PC-3 (cell line): ENCODE measurements around the gene SDK1. TPM values are rescaled to one million over a fixed set of nuclear protein-coding genes. Genes with fewer than 3 reads are reported as not detected.

Experiments used
- ATAC-seq: fragments of 200-7000 bp; cut with Tn5 transposase; 2 replicates; pipeline ENCODE4 v1.9.1; 2020; ENCODE audit warnings: mild to moderate bottlenecking, moderate library complexity
- BruUV-seq: library from RNA; stranded (reverse); fragments of 400-500 nt; replicated peaks from 2 replicates; lab custom pipeline; 2021; lab: Mats Ljungman, UMichigan
- CTCF ChIA-PET: fragments of 300-600 bp; sonication (Branson Sonifier 250); formaldehyde crosslinking; loops from one replicate; lab custom pipeline; 2022; ENCODE audit warnings: antibody characterized with exemption; lab: Charles Lee
- POLR2A ChIA-PET: fragments of 300-600 bp; sonication (Branson Sonifier 250); formaldehyde crosslinking; loops from one replicate; lab custom pipeline; 2022; ENCODE audit warnings: antibody characterized with exemption; ENCODE audit not compliant: unreplicated experiment; lab: Charles Lee
- DNase-seq: peaks from one replicate; pipeline ENCODE4 v3.0.0-alpha.2; 2015
- H2AFZ ChIP-seq: fragments of 300-600 bp; sonication (generic); 2 replicates; pipeline ENCODE4 v1.6.0; 2016; ENCODE audit warnings: antibody characterized with exemption, low read length
- H3F3A ChIP-seq: fragments of 300-600 bp; sonication (generic); one replicate; pipeline ENCODE4 v1.6.0; 2017; ENCODE audit warnings: antibody characterized with exemption, low read length, control low read depth, mild to moderate bottlenecking; ENCODE audit not compliant: unreplicated experiment
- H3K27ac ChIP-seq: fragments of 300-600 bp; sonication (generic); 2 replicates; pipeline ENCODE4 v1.5.1; 2016; ENCODE audit warnings: mild to moderate bottlenecking, low read length
- H3K27me3 ChIP-seq: fragments of 300-600 bp; sonication (generic); 2 replicates; pipeline ENCODE4 v1.6.1; 2016; ENCODE audit warnings: low read length, mixed read lengths
- H3K36me3 ChIP-seq: fragments of 300-600 bp; sonication (generic); 2 replicates; pipeline ENCODE4 v1.6.1; 2016; ENCODE audit warnings: low read depth, mixed run types, low read length, mixed read lengths
- H3K4me1 ChIP-seq: fragments of 300-600 bp; sonication (generic); 2 replicates; pipeline ENCODE4 v1.5.1; 2016; ENCODE audit warnings: low read length; ENCODE audit not compliant: insufficient read depth
- H3K4me2 ChIP-seq: fragments of 300-600 bp; sonication (generic); 2 replicates; pipeline ENCODE4 v1.6.0; 2016; ENCODE audit warnings: low read length
- H3K4me3 ChIP-seq: fragments of 300-600 bp; sonication (generic); 2 replicates; pipeline ENCODE4 v1.5.1; 2016; ENCODE audit warnings: mild to moderate bottlenecking, low read length, mixed read lengths
- H3K79me2 ChIP-seq: fragments of 300-600 bp; sonication (generic); 2 replicates; pipeline ENCODE4 v1.6.1; 2017; ENCODE audit warnings: low read length, mixed read lengths
- H3K9ac ChIP-seq: fragments of 300-600 bp; sonication (generic); 2 replicates; pipeline ENCODE4 v1.6.0; 2016; ENCODE audit warnings: mild to moderate bottlenecking, low read length
- H3K9me2 ChIP-seq: fragments of 300-600 bp; sonication (generic); replicated peaks from 2 replicates; pipeline ENCODE4 v1.6.1; 2016; ENCODE audit warnings: mixed run types, low read length, mixed read lengths
- H3K9me3 ChIP-seq: fragments of 300-600 bp; sonication (generic); 2 replicates; pipeline ENCODE4 v1.6.1; 2016; ENCODE audit warnings: low read length, mixed read lengths
- H4K20me1 ChIP-seq: fragments of 300-600 bp; sonication (generic); 2 replicates; pipeline ENCODE4 v1.6.1; 2016; ENCODE audit warnings: low read length, mixed read lengths
- EZH2 ChIP-seq: fragments of 300-600 bp; sonication (generic); IDR thresholded peaks from one replicate; pipeline ENCODE4 v1.6.1; 2017; ENCODE audit warnings: antibody characterized with exemption, mild to moderate bottlenecking, low read length; ENCODE audit not compliant: unreplicated experiment
- EZH2phosphoT487 ChIP-seq: fragments of 300-600 bp; sonication (generic); IDR thresholded peaks from 2 replicates; pipeline ENCODE4 v1.6.1; 2018; ENCODE audit warnings: mild to moderate bottlenecking, antibody characterized with exemption, low read length, borderline replicate concordance
- intact Hi-C: fragments of 100-400 bp; cut with micrococcal nuclease; formaldehyde crosslinking; loops from 2 replicates; pipeline ENCODE4 v1.9.0; 2023
- total RNA-seq: library from RNA; depleted of rRNA; stranded (reverse); fragments of >200 nt; gene quantifications from 2 replicates; pipeline ENCODE4 v1.2.3, GENCODE V29; 2014
- TF ChIP-seq, protein P1 (sequence below): fragments of 300-600 bp; sonication (generic); conservative IDR thresholded peaks from 2 replicates; pipeline ENCODE4 v1.5.1; 2017; ENCODE audit warnings: antibody characterized with exemption, low read depth, mild to moderate bottlenecking, low read length

Gene SDK1
- total RNA-seq, 1 experiment from 2014 or later, result 2.8 TPM

GRCh38 chr7:4070214-4070613 lies 769.2 kb downstream of the SDK1 start:
- Histone ChIP-seq H3K27ac (no peak overlapping the region), H3K4me1 (no peaks in the 10 kb centered on the region), H3K9me2 (no peaks in the 10 kb centered on the region), H4K20me1 (no peaks in the 10 kb centered on the region), H2AFZ (no peak overlapping the region), H3F3A (no peaks in the 10 kb centered on the region), H3K4me3 (no peak overlapping the region), H3K4me2 (no peak overlapping the region), H3K27me3 (no peaks in the 10 kb centered on the region), H3K79me2 (no peaks in the 10 kb centered on the region), H3K36me3 (no peaks in the 10 kb centered on the region), H3K9ac (no peak overlapping the region), H3K9me3 (no peaks in the 10 kb centered on the region)
- ChIA-PET POLR2A (no interaction called here), CTCF (no interaction called here)
- no peak for DNase-seq
- no peak for ATAC-seq
- intact Hi-C loops, result no loop called here
- TF ChIP-seq EZH2phosphoT487 (no peak), EZH2 (no peak)
- TF ChIP-seq, protein P1, sequence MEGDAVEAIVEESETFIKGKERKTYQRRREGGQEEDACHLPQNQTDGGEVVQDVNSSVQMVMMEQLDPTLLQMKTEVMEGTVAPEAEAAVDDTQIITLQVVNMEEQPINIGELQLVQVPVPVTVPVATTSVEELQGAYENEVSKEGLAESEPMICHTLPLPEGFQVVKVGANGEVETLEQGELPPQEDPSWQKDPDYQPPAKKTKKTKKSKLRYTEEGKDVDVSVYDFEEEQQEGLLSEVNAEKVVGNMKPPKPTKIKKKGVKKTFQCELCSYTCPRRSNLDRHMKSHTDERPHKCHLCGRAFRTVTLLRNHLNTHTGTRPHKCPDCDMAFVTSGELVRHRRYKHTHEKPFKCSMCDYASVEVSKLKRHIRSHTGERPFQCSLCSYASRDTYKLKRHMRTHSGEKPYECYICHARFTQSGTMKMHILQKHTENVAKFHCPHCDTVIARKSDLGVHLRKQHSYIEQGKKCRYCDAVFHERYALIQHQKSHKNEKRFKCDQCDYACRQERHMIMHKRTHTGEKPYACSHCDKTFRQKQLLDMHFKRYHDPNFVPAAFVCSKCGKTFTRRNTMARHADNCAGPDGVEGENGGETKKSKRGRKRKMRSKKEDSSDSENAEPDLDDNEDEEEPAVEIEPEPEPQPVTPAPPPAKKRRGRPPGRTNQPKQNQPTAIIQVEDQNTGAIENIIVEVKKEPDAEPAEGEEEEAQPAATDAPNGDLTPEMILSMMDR, result no peak
- BruUV-seq, result no TSS peak

DNA sequence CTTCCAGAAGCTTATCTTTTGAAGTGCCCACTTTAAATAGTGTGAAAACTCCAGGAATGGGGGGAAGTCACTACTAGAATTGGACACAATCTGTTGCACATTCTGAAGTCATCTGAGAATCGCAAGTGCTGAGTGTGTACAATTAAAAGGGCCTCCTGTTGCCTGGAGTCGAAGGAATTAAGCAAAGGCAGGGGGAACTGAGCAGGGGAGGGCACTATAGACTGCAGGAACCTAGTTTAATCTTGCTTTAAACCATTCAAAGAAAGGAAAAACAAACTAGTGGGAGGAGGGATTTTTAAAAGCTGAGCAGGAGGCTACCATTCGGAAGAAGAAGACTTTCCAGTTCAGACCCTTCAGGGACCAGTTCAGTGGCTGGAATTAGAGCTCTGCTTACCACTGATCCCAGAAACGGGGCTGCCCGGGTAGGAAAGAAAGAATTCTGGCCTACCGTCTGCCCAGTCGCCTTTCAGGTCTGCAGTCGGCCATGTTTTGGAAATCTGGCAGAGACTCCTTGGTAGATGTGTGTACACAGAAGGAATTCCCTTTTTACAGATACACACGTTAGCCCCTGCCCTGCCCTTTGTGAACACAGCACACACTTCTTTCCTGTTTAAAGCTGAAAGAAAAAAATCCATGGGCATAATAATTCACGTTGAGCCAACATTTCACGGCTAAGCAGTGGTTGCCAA lies 770.5 kb downstream of the SDK1 start:
- no peak overlapping the region for H3K9ac ChIP-seq
- no peak for ATAC-seq
- H3K4me3 ChIP-seq, result no peak overlapping the region
- no peaks in the 10 kb centered on the region for H4K20me1 ChIP-seq
- no peaks in the 10 kb centered on the region for H3F3A ChIP-seq
- POLR2A ChIA-PET, result no interaction called here
- no peaks in the 10 kb centered on the region for H3K27me3 ChIP-seq
- intact Hi-C loops, result no loop called here
- no peaks in the 10 kb centered on the region for H3K9me2 ChIP-seq
- H2AFZ ChIP-seq, result no peak overlapping the region
- no peak overlapping the region for H3K4me2 ChIP-seq
- H3K36me3 ChIP-seq, result no peaks in the 10 kb centered on the region
- H3K27ac ChIP-seq, result no peak overlapping the region
- CTCF ChIA-PET, result no interaction called here
- BruUV-seq, result no TSS peak
- H3K9me3 ChIP-seq, result no peaks in the 10 kb centered on the region
- no peak for DNase-seq
- TF ChIP-seq EZH2, result no peak
- TF ChIP-seq EZH2phosphoT487, result no peak
- TF ChIP-seq, protein P1, result no peak
- no peaks in the 10 kb centered on the region for H3K79me2 ChIP-seq
- no peaks in the 10 kb centered on the region for H3K4me1 ChIP-seq

DNA sequence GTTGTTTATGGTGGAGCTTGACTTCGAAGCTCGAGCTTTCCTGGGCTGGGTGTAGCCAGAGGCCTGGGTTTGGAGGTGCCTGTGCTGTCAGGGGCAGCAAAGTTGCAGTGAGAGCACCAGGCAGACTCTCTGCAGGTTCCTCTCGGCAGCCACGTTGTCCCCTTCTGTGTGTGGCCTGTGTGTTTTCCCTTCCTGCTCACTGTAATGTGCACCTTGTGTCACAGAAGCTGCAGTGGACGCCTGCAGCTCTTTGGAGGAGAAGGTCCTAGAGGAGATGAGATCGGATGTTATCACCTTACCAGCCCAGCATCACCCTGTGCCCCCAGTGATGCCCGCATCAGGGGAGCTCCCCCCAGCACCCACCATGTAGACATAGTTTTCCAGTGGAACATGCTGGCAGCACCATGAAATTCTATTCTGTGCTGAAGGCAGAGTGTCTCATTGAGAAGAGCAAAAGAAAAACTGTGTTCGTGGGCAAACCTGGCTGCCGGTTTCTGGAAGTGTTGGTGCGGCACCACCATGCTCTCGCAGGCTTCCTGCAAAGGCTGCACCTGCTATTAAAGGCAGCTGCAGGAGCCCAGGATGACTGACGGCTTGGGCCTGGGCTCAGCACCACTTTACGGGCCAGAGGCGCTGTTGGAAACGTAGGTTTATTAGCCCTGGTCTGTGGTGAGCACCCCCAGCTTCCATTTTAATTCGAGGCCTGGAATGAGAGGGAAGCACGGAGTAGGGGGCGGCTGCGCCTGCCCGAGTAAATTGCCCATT lies 771.3 kb downstream of the SDK1 start:
- Histone ChIP-seq H3K79me2 (no peaks in the 10 kb centered on the region), H3K9me2 (no peaks in the 10 kb centered on the region), H3K27ac (no peak overlapping the region), H3K36me3 (no peaks in the 10 kb centered on the region), H3F3A (no peaks in the 10 kb centered on the region), H3K4me2 (no peak overlapping the region), H4K20me1 (no peaks in the 10 kb centered on the region), H3K27me3 (no peaks in the 10 kb centered on the region), H3K4me1 (no peaks in the 10 kb centered on the region), H3K4me3 (no peak overlapping the region), H3K9ac (no peak overlapping the region), H3K9me3 (no peaks in the 10 kb centered on the region), H2AFZ (no peak overlapping the region)
- intact Hi-C loops, result no loop called here
- DNase-seq (no peak), ATAC-seq (no peak)
- BruUV-seq, result no TSS peak
- ChIA-PET CTCF (no interaction called here), POLR2A (no interaction called here)
- TF ChIP-seq, protein P1, result no peak
- no peak for TF ChIP-seq EZH2
